C4-2B (cell line): ENCODE results near the gene DUSP14.

Source experiments
- ZFX ChIP-seq: fragments of 450-650 bp; IDR thresholded peaks from 2 replicates; pipeline ENCODE4 v1.6.1; 2017
- TF ChIP-seq, protein P1 (sequence below): fragments of 450-650 bp; conservative IDR thresholded peaks from 2 replicates; pipeline ENCODE4 v1.5.1; 2017; ENCODE audit warnings: mild to moderate bottlenecking

GRCh38 chr17:37543637-37544052 lies 54.0 kb downstream of the DUSP14 start:
- TF ChIP-seq, protein P1, sequence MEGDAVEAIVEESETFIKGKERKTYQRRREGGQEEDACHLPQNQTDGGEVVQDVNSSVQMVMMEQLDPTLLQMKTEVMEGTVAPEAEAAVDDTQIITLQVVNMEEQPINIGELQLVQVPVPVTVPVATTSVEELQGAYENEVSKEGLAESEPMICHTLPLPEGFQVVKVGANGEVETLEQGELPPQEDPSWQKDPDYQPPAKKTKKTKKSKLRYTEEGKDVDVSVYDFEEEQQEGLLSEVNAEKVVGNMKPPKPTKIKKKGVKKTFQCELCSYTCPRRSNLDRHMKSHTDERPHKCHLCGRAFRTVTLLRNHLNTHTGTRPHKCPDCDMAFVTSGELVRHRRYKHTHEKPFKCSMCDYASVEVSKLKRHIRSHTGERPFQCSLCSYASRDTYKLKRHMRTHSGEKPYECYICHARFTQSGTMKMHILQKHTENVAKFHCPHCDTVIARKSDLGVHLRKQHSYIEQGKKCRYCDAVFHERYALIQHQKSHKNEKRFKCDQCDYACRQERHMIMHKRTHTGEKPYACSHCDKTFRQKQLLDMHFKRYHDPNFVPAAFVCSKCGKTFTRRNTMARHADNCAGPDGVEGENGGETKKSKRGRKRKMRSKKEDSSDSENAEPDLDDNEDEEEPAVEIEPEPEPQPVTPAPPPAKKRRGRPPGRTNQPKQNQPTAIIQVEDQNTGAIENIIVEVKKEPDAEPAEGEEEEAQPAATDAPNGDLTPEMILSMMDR, result no peak
- TF ChIP-seq ZFX, result no peak
